Spleen (tissue), 7 donors: ENCODE data around the gene BRF1.

Experiments
- POLR2A ChIP-seq, 3 donors: fragments of 450-650 bp; IDR thresholded peaks; one replicate each; pipeline ENCODE4 v1.5.1; 2017; ENCODE audit warnings: antibody characterized with exemption in 3 of 3, mild to moderate bottlenecking in 1 of 3
- TF ChIP-seq, protein P1 (sequence below), 11 experiments: fragments of 200-600 bp in 7 of 11; fragments of 450-650 bp in 4 of 11; sonication (generic) in 4 of 11; IDR thresholded peaks in 8 of 11; conservative IDR thresholded peaks in 3 of 11; 1 replicate in 7 of 11; 2 replicates in 4 of 11; pipeline versions ENCODE4 v1.4.0 to v1.8.0; 2016 to 2021; ENCODE audit warnings: antibody characterized with exemption in 11 of 11, inconsistent platforms in 4 of 11, mild to moderate bottlenecking in 1 of 11
- donor health status: DM: no; HTN: no; CAD: no; lungs with moderate emphysema.
- donor health status: DM: no; HTN: no; CAD: no.
- donor health status: DM: no; HTN: no; CAD: no.

GRCh38 chr14:105195051-105195450 is 105.8 kb downstream of the BRF1 start:
- TF ChIP-seq, protein P1, sequence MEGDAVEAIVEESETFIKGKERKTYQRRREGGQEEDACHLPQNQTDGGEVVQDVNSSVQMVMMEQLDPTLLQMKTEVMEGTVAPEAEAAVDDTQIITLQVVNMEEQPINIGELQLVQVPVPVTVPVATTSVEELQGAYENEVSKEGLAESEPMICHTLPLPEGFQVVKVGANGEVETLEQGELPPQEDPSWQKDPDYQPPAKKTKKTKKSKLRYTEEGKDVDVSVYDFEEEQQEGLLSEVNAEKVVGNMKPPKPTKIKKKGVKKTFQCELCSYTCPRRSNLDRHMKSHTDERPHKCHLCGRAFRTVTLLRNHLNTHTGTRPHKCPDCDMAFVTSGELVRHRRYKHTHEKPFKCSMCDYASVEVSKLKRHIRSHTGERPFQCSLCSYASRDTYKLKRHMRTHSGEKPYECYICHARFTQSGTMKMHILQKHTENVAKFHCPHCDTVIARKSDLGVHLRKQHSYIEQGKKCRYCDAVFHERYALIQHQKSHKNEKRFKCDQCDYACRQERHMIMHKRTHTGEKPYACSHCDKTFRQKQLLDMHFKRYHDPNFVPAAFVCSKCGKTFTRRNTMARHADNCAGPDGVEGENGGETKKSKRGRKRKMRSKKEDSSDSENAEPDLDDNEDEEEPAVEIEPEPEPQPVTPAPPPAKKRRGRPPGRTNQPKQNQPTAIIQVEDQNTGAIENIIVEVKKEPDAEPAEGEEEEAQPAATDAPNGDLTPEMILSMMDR (IDR thresholded peaks at IDR 0.05 in 8 of 11, conservative IDR thresholded peaks at IDR 0.05 in 3 of 11) = no peak
- no peak for TF ChIP-seq POLR2A (IDR thresholded peaks at IDR 0.05)
